ENCODE results near the gene LTC4S.
"Not testable (repeated sequence)": the region's sequence is repeated elsewhere in the genome, so short reads cannot be mapped to it uniquely, and the experiment has no call there.

The LTC4S gene

GRCh38 chr5:179827680-179828079, 33.9 kb downstream of the LTC4S start:
- DNase-seq, result no peak

GRCh38 chr5:179828756-179829421, 35.1 kb downstream of the LTC4S start:
- DNase-seq, result no peak

- no peak for DNase-seq
Measured at GRCh38 chr5:179829732-179830435, 36.1 kb downstream of the LTC4S start.

- DNase-seq, result no peak
Measured at GRCh38 chr5:179830818-179831468, 37.2 kb downstream of the LTC4S start.

GRCh38 chr5:179832039-179832745, 38.4 kb downstream of the LTC4S start:
- no peak for DNase-seq

GRCh38 chr5:179833056-179833708, 39.4 kb downstream of the LTC4S start:
- no peak for DNase-seq

- no peak for DNase-seq
Measured at GRCh38 chr5:179833709-179834070, 39.9 kb downstream of the LTC4S start.

- no peak for DNase-seq
Measured at GRCh38 chr5:179834120-179834519, 40.3 kb downstream of the LTC4S start.

GRCh38 chr5:179834871-179835270, 41.1 kb downstream of the LTC4S start:
- not testable (repeated sequence) for DNase-seq

GRCh38 chr5:179836225-179837019, 42.6 kb downstream of the LTC4S start:
- DNase-seq, result no peak

- no peak for DNase-seq
Measured at GRCh38 chr5:179837076-179838011, 43.6 kb downstream of the LTC4S start.

GRCh38 chr5:179839328-179840256, 45.8 kb downstream of the LTC4S start:
- DNase-seq, result no peak

- no peak for DNase-seq
Measured at GRCh38 chr5:179840321-179840720, 46.5 kb downstream of the LTC4S start.

- no peak for DNase-seq
Measured at GRCh38 chr5:179840766-179841165, 47.0 kb downstream of the LTC4S start.

GRCh38 chr5:179841621-179842020, 47.8 kb downstream of the LTC4S start:
- DNase-seq, result no peak

All from femur (tissue), 1 donor.